Right ventricle myocardium superior (tissue), 1 donor: ENCODE measurements around the gene SLC30A4. TPM values are rescaled to one million over a fixed set of nuclear protein-coding genes. Genes with fewer than 3 reads are reported as not detected.

ENCODE experiments used
- ATAC-seq: fragments of 200-7000 bp; cut with Tn5 transposase; one replicate; pipeline ENCODE4 v1.9.1; 2020; ENCODE audit warnings: mild to moderate bottlenecking; ENCODE audit not compliant: poor library complexity
- DNase-seq: peaks from one replicate; pipeline ENCODE4 v3.0.0-alpha.2; 2020
- intact Hi-C: fragments of 100-400 bp; cut with DNase I; formaldehyde crosslinking; loops from one replicate; pipeline ENCODE4 v1.11.2; 2022
- total RNA-seq: library from RNA; stranded (reverse); fragmentation: NEBNext Ultra II Directional; extraction: Animal tissue kit (Norgen Biotek cat#: 25700); gene quantifications from one replicate; pipeline ENCODE4 v1.2.1, GENCODE V29; 2021
- donor health status: DM: no; HTN: yes; CAD: no; lungs with severe emphysema.

The SLC30A4 gene
- total RNA-seq, 1 donor from 2014 or later, result 3.3 TPM

- intact Hi-C loops, result no loop called here
- DNase-seq, result no peak
- no peak for ATAC-seq
Observed at GRCh38 chr15:45431511-45431910, 91.0 kb downstream of the SLC30A4 start.

- intact Hi-C loops, result no loop called here
- ATAC-seq (peak; percentile 83), DNase-seq (peak; percentile 84)
Observed at GRCh38 chr15:45429941-45430792, 92.4 kb downstream of the SLC30A4 start.

Other genes with a start within 250 kb of the SLC30A4 start
- gene GATM, start 144.2 kb downstream of the SLC30A4 start, total RNA-seq, result 35.6 TPM
- 21.9 TPM for gene BLOC1S6, start 64.6 kb upstream of the SLC30A4 start, total RNA-seq
- 18.5 TPM for gene SQOR, start 112.3 kb upstream of the SLC30A4 start, total RNA-seq